ENCODE measurements around the gene CFAP107. TPM values are rescaled to one million over a fixed set of nuclear protein-coding genes. Genes with fewer than 3 reads are reported as not detected.

CFAP107 gene
- total and polyA plus RNA-seq, 2 of the 13 experiments (the other 11 are each of a cell fraction or from before 2014, with no cell fraction given): not detected

- Histone ChIP-seq H3K27ac (ENCODE audit: extremely low read length, insufficient read depth, low read length) (no peak overlapping the region), H3K27me3 (ENCODE audit: control insufficient read depth in 1 of 2, insufficient read depth in 2 of 2, low read length in 2 of 2) (peaks cover 6 to 64% of the 10 kb centered on the region in 2 experiments), H3K4me3 (replicated peaks in 1 of 3; ENCODE audit: insufficient read depth in 1 of 3, low read depth in 2 of 3, low read length in 3 of 3) (no peak overlapping the region), H3K9me3 (ENCODE audit: low read length) (no peaks in the 10 kb centered on the region), H3K4me1 (ENCODE audit: insufficient read depth, low read length) (no peaks in the 10 kb centered on the region), H3K36me3 (replicated peaks in 1 of 2; ENCODE audit: control insufficient read depth in 1 of 2, insufficient read depth in 2 of 2, low read length in 2 of 2) (no peaks in the 10 kb centered on the region), H2AFZ (ENCODE audit: low read length) (no peak overlapping the region), H4K20me1 (ENCODE audit: insufficient read depth, low read length) (no peaks in the 10 kb centered on the region), H3K79me2 (ENCODE audit: insufficient read depth, low read length) (no peaks in the 10 kb centered on the region), H3K4me2 (ENCODE audit: low read depth, low read length) (no peak overlapping the region), H3K9ac (ENCODE audit: insufficient read depth, low read depth, low read length) (no peak overlapping the region)
- FAIRE-seq (no peak), ATAC-seq (no peak), DNase-seq (ENCODE audit: low spot score) (no peak)
- in situ Hi-C loops (cut with HindIII; ENCODE audit: extremely low pct_ligation_motif_present, low pct_unique_long_range_greater_than_20kb) (loop anchor here (10.0 kb wide), 1 partner anchor 500 kb away; no protein-coding TSS in a partner anchor), intact Hi-C loops (cut with micrococcal nuclease; ENCODE audit: unreplicated experiment) (no loop called here)
- POLR2A ChIA-PET: no interaction called here
- CTCF ChIA-PET (ENCODE audit: low intra/inter-chr PET ratio, low total read pairs): no interaction called here
- 5% methylated on average over 4 of the region's 5 CpGs for WGBS (ENCODE audit: low lambda C conversion rate)
- TF ChIP-seq ZNF703 (CRISPR knock-in tag; IDR thresholded peaks at IDR 0.05; ENCODE audit: borderline replicate concordance) (no peak), ZNF282 (IDR thresholded peaks at IDR 0.05; ENCODE audit: partially characterized antibody) (no peak), MAFG (CRISPR knock-in tag; IDR thresholded peaks at IDR 0.05) (no peak), ZNF781 (CRISPR knock-in tag; IDR thresholded peaks at IDR 0.05; ENCODE audit: borderline replicate concordance, not compliant biosample characterization) (no peak), ZNF292 (CRISPR knock-in tag; IDR thresholded peaks at IDR 0.05; ENCODE audit: borderline replicate concordance, low read depth) (no peak), GTF2F1 (IDR thresholded peaks at IDR 0.05; ENCODE audit: low read length) (no peak), ZNF720 (CRISPR knock-in tag; IDR thresholded peaks at IDR 0.05) (no peak), MTF1 (CRISPR knock-in tag; IDR thresholded peaks at IDR 0.05) (no peak), ATF2 (CRISPR knock-in tag; IDR thresholded peaks at IDR 0.05) (no peak)
- no TSS peak for BruUV-seq (replicated peaks)
Observed at GRCh38 chr1:12774801-12775345, 28.9 kb downstream of the CFAP107 start.
